H1 (cell line): Measurements from ENCODE around the gene SMOC2.

Experiments used
- BCL11A ChIP-seq, 2 experiments: IDR thresholded peaks; one replicate each; pipeline ENCODE4 v1.6.1; 2011; ENCODE audit warnings: low read depth in 2 of 2, low read length in 2 of 2, mild to moderate bottlenecking in 2 of 2
- CEBPB ChIP-seq: IDR thresholded peaks from 2 replicates; pipeline ENCODE4 v1.6.1; 2012; ENCODE audit warnings: low read depth, low read length
- EGR1 ChIP-seq: IDR thresholded peaks from 2 replicates; pipeline ENCODE4 v1.6.1; 2011; ENCODE audit warnings: low read depth, low read length, borderline replicate concordance
- EZH2 ChIP-seq: fragments of 200-600 bp; sonication (generic); IDR thresholded peaks from 2 replicates; pipeline ENCODE4 v1.7.1; 2012; ENCODE audit warnings: low read depth, mild to moderate bottlenecking, moderate library complexity, low read length, inconsistent platforms; ENCODE audit not compliant: severe bottlenecking
- POLR2A ChIP-seq, 2 experiments: IDR thresholded peaks; 1 replicate in 1 of 2; 2 replicates in 1 of 2; pipeline ENCODE4 v1.6.1; 2011; ENCODE audit warnings: low read depth in 2 of 2, low read length in 2 of 2, mild to moderate bottlenecking in 2 of 2; ENCODE audit errors: control extremely low read depth in 1 of 2
- POLR2AphosphoS5 ChIP-seq: IDR thresholded peaks from 2 replicates; pipeline ENCODE4 v1.6.1; 2011; ENCODE audit warnings: low read depth, low read length
- RXRA ChIP-seq: IDR thresholded peaks from 2 replicates; pipeline ENCODE4 v1.6.1; 2011; ENCODE audit warnings: low read depth, mild to moderate bottlenecking, low read length, moderate library complexity; ENCODE audit not compliant: insufficient read depth
- ZNF274 ChIP-seq: IDR thresholded peaks from 2 replicates; pipeline ENCODE4 v1.7.0; 2012; ENCODE audit warnings: low read length, borderline replicate concordance; ENCODE audit errors: extremely low read depth
- TF ChIP-seq, protein P1 (sequence below), 3 experiments: IDR thresholded peaks; 1 replicate in 2 of 3; 2 replicates in 1 of 3; pipeline versions ENCODE4 v1.5.1 to v1.6.1; 2011; ENCODE audit warnings: low read length in 3 of 3, mild to moderate bottlenecking in 3 of 3, inconsistent platforms in 2 of 3, low read depth in 1 of 3, moderate library complexity in 1 of 3; ENCODE audit not compliant: insufficient read depth in 1 of 3; ENCODE audit errors: control extremely low read depth in 1 of 3

DNA sequence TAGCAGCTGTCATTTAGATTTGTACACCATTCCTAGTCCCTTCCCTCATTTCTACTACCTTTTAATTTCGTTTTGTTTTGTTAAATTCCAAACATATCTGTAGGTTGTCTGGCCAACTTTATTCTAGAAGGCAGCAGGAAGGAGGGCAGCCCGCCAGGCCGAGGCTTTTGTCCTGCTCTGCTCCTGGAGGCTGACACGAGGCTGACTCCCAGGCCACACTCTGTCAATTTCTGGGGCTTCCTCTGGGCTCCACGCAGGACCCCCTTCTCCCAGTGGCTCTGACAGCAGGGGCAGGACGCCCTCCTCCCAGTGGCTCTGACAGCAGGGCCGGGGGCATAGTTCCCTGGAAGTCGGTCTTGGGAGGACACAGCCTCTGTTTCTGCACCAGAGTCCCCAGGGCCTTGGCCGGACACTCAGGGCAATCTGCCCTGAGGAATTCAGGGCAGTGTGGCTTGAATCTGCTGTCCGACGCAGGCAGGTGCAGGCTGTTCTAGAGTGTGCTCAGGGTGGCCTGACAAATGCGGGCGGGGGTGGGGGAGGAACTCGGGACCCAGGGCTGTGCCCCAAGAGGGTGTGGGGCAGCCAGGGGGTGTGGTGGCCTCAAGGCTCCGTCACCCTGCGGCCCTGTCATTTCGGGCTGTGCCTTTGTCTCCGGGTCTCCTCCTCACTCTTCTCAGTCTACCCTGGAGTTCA lies 11.8 kb downstream of the SMOC2 start:
- TF ChIP-seq, protein P1, sequence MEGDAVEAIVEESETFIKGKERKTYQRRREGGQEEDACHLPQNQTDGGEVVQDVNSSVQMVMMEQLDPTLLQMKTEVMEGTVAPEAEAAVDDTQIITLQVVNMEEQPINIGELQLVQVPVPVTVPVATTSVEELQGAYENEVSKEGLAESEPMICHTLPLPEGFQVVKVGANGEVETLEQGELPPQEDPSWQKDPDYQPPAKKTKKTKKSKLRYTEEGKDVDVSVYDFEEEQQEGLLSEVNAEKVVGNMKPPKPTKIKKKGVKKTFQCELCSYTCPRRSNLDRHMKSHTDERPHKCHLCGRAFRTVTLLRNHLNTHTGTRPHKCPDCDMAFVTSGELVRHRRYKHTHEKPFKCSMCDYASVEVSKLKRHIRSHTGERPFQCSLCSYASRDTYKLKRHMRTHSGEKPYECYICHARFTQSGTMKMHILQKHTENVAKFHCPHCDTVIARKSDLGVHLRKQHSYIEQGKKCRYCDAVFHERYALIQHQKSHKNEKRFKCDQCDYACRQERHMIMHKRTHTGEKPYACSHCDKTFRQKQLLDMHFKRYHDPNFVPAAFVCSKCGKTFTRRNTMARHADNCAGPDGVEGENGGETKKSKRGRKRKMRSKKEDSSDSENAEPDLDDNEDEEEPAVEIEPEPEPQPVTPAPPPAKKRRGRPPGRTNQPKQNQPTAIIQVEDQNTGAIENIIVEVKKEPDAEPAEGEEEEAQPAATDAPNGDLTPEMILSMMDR (IDR thresholded peaks at IDR 0.05; ENCODE audit: control extremely low read depth in 1 of 3, insufficient read depth in 1 of 3, low read depth in 1 of 3, low read length in 3 of 3): no peak
- no peak for TF ChIP-seq EZH2
- no peak for TF ChIP-seq RXRA
- no peak for TF ChIP-seq CEBPB
- TF ChIP-seq POLR2AphosphoS5: no peak
- no peak for TF ChIP-seq EGR1
- no peak for TF ChIP-seq BCL11A (IDR thresholded peaks at IDR 0.05; ENCODE audit: low read depth in 2 of 2, low read length in 2 of 2)
- TF ChIP-seq POLR2A (IDR thresholded peaks at IDR 0.05; ENCODE audit: control extremely low read depth in 1 of 2, low read depth in 2 of 2, low read length in 2 of 2): no peak
- no peak for TF ChIP-seq ZNF274
